ENCODE data around the gene ZNF292.
"Not testable (repeated sequence)": the region's sequence is repeated elsewhere in the genome, so short reads cannot be mapped to it uniquely, and the experiment has no call there.

ZNF292 gene

DNA sequence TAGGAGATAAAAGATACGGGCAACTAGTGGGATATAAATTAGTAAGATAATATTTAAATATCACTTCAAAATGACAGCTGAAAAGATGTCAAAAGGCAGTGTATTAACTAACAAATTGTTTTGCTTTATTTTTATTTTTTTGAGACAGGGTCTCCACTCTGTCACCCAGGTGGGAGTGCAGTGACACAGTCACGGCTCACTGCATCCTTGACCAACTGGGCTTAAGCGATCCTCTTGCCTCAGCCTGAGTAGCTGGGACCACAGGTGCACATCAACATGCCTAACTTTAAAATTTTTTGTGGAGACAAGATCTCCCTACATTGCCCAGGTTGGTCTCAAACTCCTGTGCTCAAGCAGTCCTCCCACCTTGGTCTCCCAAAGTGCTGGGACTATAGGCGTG is 5.9 kb downstream of the ZNF292 start:
- no peak for DNase-seq (ENCODE audit: low read depth in 1 of 2, low spot score in 1 of 2)

GRCh38 chr6:87164004-87164403 is 8.6 kb downstream of the ZNF292 start:
- DNase-seq (ENCODE audit: low read depth in 1 of 2, low spot score in 1 of 2), result no peak

DNA sequence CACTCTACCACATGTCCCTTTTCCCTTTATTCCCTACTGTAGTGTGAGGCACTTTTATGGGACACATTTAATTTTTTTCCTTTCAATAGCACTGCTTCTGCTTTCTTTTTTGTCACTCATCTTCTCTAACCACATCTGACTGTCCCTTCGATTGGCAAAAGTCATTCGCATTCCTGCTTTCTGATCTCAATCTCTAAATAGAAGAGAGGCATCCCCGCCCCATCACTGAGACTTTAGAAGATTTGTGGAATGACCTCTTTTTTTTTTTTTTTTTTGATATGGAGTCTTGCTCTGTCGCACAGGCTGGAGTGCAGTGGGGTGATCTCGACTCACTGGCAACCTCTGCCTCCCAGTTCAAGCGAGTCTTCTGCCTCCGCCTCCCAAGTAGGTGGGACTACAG is 9.1 kb downstream of the ZNF292 start:
- DNase-seq (ENCODE audit: low read depth in 1 of 2, low spot score in 1 of 2), result no peak

- DNase-seq (ENCODE audit: low read depth in 1 of 2, low spot score in 1 of 2), result no peak
Measured at GRCh38 chr6:87165185-87165584, 9.8 kb downstream of the ZNF292 start.

- DNase-seq (ENCODE audit: low read depth in 1 of 2, low spot score in 1 of 2), result no peak
Measured at GRCh38 chr6:87171938-87172633, 16.7 kb downstream of the ZNF292 start.

GRCh38 chr6:87174078-87174579 is 18.8 kb downstream of the ZNF292 start:
- DNase-seq (ENCODE audit: low read depth in 1 of 2, low spot score in 1 of 2), result no peak

- DNase-seq (ENCODE audit: low read depth in 1 of 2, low spot score in 1 of 2), result no peak
Measured at GRCh38 chr6:87176493-87176892, 21.1 kb downstream of the ZNF292 start.

DNA sequence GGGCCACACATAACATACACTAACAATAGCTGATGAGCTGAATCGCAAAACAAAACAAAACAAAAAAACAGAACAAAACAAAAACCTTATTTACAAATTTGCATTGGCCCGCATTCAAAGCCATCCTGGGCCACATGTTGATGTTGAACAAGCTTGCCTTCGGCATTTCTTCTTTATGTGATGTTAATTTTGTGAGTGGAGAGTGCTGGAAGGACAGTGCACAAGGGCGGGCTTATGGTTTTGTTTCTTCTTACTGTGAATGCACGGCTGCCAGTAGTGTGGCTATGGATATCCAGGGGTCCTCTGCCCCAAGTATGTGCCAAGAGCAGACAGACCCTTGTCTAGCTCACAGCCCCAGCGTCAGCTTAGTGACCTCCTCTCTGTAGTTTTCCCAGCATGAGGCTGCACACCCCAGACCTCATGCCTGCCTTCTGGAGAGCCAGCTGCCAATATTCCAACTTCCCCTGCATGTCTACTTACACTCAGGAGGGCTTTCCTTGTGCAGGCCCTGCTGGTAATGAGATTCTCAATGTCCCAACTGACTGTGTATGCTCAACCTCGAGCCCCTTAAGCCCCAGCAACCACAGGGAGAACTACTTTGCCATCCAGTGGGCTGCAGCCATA is 24.9 kb downstream of the ZNF292 start:
- no peak for DNase-seq (ENCODE audit: low read depth in 1 of 2, low spot score in 1 of 2)

GRCh38 chr6:87181903-87182302 is 26.5 kb downstream of the ZNF292 start:
- no peak for DNase-seq (ENCODE audit: low read depth in 1 of 2, low spot score in 1 of 2)

GRCh38 chr6:87182321-87182720 is 27.0 kb downstream of the ZNF292 start:
- no peak for DNase-seq (ENCODE audit: low read depth in 1 of 2, low spot score in 1 of 2)

DNA sequence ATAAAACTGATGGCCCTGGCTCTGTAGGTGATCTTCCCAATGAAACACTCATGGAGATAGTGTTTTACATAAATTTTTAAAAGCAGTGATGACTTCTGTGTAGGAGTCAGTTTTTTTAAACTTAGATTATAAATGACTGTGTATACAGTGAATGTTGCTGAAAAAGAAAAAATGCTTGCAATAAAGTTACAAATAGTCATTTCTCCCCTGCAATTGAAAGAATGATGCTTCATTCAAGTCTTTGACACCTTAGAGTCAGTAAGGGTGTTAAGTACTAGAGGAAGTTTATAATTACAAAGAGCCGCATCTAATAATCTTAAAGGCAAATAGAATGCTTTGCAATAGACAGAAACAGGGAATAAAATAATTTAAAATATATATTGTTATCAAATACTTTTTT is 27.6 kb downstream of the ZNF292 start:
- no peak for DNase-seq (ENCODE audit: low read depth in 1 of 2, low spot score in 1 of 2)

- no peak for DNase-seq (ENCODE audit: low read depth in 1 of 2, low spot score in 1 of 2)
Measured at GRCh38 chr6:87183687-87184086, 28.3 kb downstream of the ZNF292 start.

GRCh38 chr6:87184762-87185250 is 29.4 kb downstream of the ZNF292 start:
- no peak for DNase-seq (ENCODE audit: low read depth in 1 of 2, low spot score in 1 of 2)

DNA sequence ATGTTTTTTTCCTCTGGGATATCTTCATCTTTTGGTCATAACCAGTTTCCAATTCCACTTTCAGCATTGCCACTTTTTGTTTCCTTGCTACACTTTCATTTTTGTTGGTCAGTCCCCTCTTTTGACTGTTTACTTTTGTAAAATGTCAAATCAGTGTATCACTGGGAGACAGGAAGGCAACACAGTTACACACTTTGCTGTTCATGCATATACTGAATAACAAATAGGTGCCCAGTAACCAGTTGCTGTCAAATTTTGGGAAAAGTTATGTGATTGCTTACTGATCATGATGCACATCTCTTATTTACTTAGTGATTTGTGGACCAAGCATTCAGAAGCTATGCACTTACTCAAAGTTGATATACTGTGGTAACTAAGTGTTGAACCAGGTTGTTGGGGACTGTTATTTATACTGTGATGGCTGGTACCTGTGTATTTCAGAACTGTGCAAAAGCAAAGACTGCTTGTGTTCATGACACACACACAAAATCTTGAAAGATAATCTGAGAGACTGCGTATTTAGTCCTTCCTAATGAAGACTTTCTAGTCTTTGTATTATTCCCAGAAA is 41.0 kb downstream of the ZNF292 start:
- DNase-seq (ENCODE audit: low read depth in 1 of 2, low spot score in 1 of 2), result no peak

DNA sequence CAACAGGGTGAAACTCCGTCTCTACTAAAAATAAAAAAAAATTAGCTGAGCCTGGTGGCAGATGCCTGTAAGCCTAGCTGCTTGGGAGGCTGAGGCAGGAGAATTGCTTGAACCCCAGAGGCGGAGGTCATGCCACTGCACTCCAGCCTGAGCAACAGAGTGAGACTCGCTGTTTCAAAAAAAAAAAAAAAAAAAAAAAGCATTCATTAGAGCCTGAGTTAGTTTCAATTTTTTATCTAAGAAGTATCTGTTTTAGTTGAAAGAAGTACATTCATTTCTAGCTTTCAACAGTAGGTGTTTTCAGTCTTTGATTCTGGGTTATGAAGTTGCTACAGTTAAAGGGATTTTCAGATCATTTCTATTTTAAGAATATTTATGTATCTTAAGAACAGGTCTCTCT is 42.2 kb downstream of the ZNF292 start:
- no peak for DNase-seq (ENCODE audit: low read depth in 1 of 2, low spot score in 1 of 2)

DNA sequence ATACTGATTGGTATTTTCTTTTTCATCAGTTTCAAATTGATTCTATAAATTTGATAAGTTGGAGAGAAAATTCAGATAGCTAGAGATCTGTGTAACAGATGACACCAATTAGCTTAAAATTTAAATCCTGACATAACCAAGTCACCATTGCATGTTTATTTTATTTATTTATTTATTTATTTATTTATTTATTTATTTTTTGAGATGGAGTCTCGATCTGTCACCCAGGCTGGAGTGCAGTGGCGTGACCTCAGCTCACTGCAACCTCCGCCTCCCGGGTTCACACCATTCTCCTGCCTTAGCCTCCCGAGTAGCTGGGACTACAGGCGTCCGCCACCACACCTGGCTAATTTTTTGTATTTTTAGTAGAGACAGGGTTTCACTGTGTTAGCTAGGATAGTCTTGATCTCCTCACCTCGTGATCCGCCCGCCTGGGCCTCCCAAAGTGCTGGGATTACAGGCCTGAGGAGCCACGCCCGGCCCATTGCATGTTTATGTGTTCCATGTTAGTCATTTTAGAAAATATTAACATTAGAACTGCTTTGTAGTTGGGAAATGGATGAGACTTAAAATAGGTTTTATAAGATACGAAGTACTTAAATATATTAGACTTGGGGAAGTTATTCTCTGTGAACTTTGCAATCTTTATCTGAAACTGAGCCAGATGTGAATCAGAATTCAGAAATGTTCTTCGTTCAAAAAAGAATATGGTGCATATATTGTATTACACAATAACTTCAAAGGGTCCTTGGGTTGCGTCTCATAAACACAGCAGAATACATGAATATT is 42.9 kb downstream of the ZNF292 start:
- DNase-seq (ENCODE audit: low read depth in 1 of 2, low spot score in 1 of 2), result not testable (repeated sequence)

GRCh38 chr6:87199787-87200186 is 44.4 kb downstream of the ZNF292 start:
- DNase-seq (ENCODE audit: low read depth in 1 of 2, low spot score in 1 of 2), result no peak

GRCh38 chr6:87200469-87201175 is 45.3 kb downstream of the ZNF292 start:
- no peak for DNase-seq (ENCODE audit: low read depth in 1 of 2, low spot score in 1 of 2)

DNA sequence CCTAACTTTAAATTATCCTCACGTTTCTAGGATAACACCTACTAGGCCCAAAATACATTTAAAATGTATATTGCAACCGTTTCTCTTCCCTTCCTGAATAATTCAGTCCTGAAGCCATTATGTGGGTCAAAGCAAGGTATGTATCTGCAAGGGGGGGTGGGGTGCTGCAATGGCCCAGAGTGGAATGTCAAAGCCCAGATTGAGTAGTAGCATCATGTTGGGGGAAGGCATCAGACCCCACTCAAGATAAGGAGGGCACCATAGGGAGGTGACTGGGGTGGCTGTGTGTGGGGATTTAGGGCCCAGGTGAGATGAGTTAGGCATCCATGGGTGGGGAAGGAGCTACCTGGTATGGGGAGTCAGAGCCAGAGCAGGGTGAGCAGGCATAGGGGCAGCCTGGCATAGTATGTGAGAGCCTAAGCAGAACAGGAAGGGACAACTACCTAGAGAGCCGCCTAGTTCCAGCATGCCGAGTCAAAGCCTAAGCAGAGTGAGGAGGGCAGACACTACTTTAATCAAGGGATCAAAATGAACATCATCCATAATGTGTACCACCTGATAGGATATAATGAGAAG is 48.2 kb downstream of the ZNF292 start:
- no peak for DNase-seq (ENCODE audit: low read depth in 1 of 2, low spot score in 1 of 2)

- no peak for DNase-seq (ENCODE audit: low read depth in 1 of 2, low spot score in 1 of 2)
Measured at GRCh38 chr6:87209812-87210211, 54.4 kb downstream of the ZNF292 start.

GRCh38 chr6:87210979-87211378 is 55.6 kb downstream of the ZNF292 start:
- no peak for DNase-seq (ENCODE audit: low read depth in 1 of 2, low spot score in 1 of 2)
